Measurements from ENCODE around the gene SNX25. TPM values are rescaled to one million over a fixed set of nuclear protein-coding genes. Genes with fewer than 3 reads are reported as not detected.

The SNX25 gene
- total RNA-seq = 53.1 and 53.7 TPM in 2 replicates

GRCh38 chr4:185209031-185209851, at the start of gene SNX25:
Gene SNX25 (plus strand): TSS chr4:185209598. CDS start chr4:185209827, 229 bp downstream.
- DNase-seq (peak; percentile 94), ATAC-seq (ENCODE audit: low read depth) (peak; percentile 83)
- H3K9me3 Mint-ChIP-seq = no peaks in the 10 kb centered on the region
- H3K27me3 Mint-ChIP-seq = no peaks in the 10 kb centered on the region
- TF ChIP-seq CTCF (IDR thresholded peaks at IDR 0.05) = no peak
- H3K4me1 Mint-ChIP-seq = peaks cover 63% of the 10 kb centered on the region
- H3K36me3 Mint-ChIP-seq (ENCODE audit: low read depth) = peaks cover 8% of the 10 kb centered on the region
- CTCF ChIA-PET = interaction anchor here (0.8 to 1.9 kb wide), 4 partner anchors 25 to 98 kb away, joined by 3 to 5 read pairs (median 4); no protein-coding TSS in a partner anchor
- POLR2A ChIA-PET = interaction anchor here (0.8 to 2.3 kb wide), 7 partner anchors 10 to 475 kb away, joined by 3 to 15 read pairs (median 4); partner anchors contain the start of genes ANKRD37, CENPU, LRP2BP and SLC25A4
- intact Hi-C loops (cut with micrococcal nuclease) = loop anchor here (1.0 to 10.0 kb wide), 5 partner anchors 186 to 384 kb away; partner anchors contain the start of genes ACSL1, CCDC110, LRP2BP and UFSP2
- peak within 1 kb of the TSS; percentile 94 for H3K27ac Mint-ChIP-seq
- H3K4me3 Mint-ChIP-seq = peak within 1 kb of the TSS; percentile 95

- DNase-seq (no peak), ATAC-seq (ENCODE audit: low read depth) (no peak)
- H3K27ac Mint-ChIP-seq = no peak overlapping the region
- intact Hi-C loops (cut with micrococcal nuclease) = no loop called here
- peaks cover 59% of the 10 kb centered on the region for H3K36me3 Mint-ChIP-seq (ENCODE audit: low read depth)
- CTCF ChIA-PET = no interaction called here
- POLR2A ChIA-PET = interaction anchor here (1.3 kb wide), 1 partner anchor 11 kb away, joined by 3 read pairs; no protein-coding TSS in a partner anchor
- no peak for TF ChIP-seq CTCF (IDR thresholded peaks at IDR 0.05)
- H3K4me1 Mint-ChIP-seq = peaks cover 8% of the 10 kb centered on the region
- H3K27me3 Mint-ChIP-seq = no peaks in the 10 kb centered on the region
- no peak overlapping the region for H3K4me3 Mint-ChIP-seq
- no peaks in the 10 kb centered on the region for H3K9me3 Mint-ChIP-seq
Observed at GRCh38 chr4:185165605-185166063, 43.8 kb upstream of the SNX25 start.

- no peak for TF ChIP-seq CTCF (IDR thresholded peaks at IDR 0.05)
- intact Hi-C loops (cut with micrococcal nuclease) = no loop called here
- POLR2A ChIA-PET = interaction anchor here (1.3 kb wide), 1 partner anchor 9 kb away, joined by 3 read pairs; no protein-coding TSS in a partner anchor
- no peak overlapping the region for H3K27ac Mint-ChIP-seq
- no peak for ATAC-seq (ENCODE audit: low read depth)
- DNase-seq = no peak
- H3K36me3 Mint-ChIP-seq (ENCODE audit: low read depth) = peaks cover 55% of the 10 kb centered on the region
- peaks cover 21% of the 10 kb centered on the region for H3K4me1 Mint-ChIP-seq
- no peak overlapping the region for H3K4me3 Mint-ChIP-seq
- CTCF ChIA-PET = no interaction called here
- no peaks in the 10 kb centered on the region for H3K27me3 Mint-ChIP-seq
- no peaks in the 10 kb centered on the region for H3K9me3 Mint-ChIP-seq
Observed at GRCh38 chr4:185167234-185167633, 42.2 kb upstream of the SNX25 start.

- Mint-ChIP-seq H3K27me3 (no peaks in the 10 kb centered on the region), H3K36me3 (ENCODE audit: low read depth) (peaks cover 57% of the 10 kb centered on the region), H3K4me1 (peaks cover 16% of the 10 kb centered on the region), H3K4me3 (peak overlapping the region; percentile 0), H3K27ac (peak overlapping the region; percentile 30), H3K9me3 (no peaks in the 10 kb centered on the region)
- DNase-seq (no peak), ATAC-seq (ENCODE audit: low read depth) (peak; percentile 42)
- no peak for TF ChIP-seq CTCF (IDR thresholded peaks at IDR 0.05)
- CTCF ChIA-PET = interaction anchor here (1.2 kb wide), 1 partner anchor 12 kb away, joined by 3 read pairs; no protein-coding TSS in a partner anchor
- intact Hi-C loops (cut with micrococcal nuclease) = no loop called here
- POLR2A ChIA-PET = interaction anchor here (0.6 to 0.8 kb wide), 2 partner anchors 633 to 1668 kb away, joined by 3 to 10 read pairs; no protein-coding TSS in a partner anchor
Observed at GRCh38 chr4:185171373-185172071, 37.9 kb upstream of the SNX25 start.

All from activated B cell treated with CpG ODN at 0.5 μM for 24 hours (primary cell).